ENCODE data around the gene FAM20A.

GRCh38 chr17:68588362-68588761 is 12.8 kb downstream of the FAM20A start:
- TF ChIP-seq ZFX (IDR thresholded peaks at IDR 0.05) (no peak), CEBPB (IDR thresholded peaks at IDR 0.05; ENCODE audit: low read depth) (no peak), POLR2A (IDR thresholded peaks at IDR 0.05; ENCODE audit: borderline replicate concordance, extremely low read depth, insufficient read depth, insufficient read length) (no peak)
- TF ChIP-seq, protein P1, sequence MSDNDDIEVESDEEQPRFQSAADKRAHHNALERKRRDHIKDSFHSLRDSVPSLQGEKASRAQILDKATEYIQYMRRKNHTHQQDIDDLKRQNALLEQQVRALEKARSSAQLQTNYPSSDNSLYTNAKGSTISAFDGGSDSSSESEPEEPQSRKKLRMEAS (IDR thresholded peaks at IDR 0.05): no peak

Data from HCT116 (cell line).